IPS-20b (cell line): ENCODE results near the gene HTR5A.

Experiments used
- H3K27ac ChIP-seq: one replicate; pipeline ENCODE4 v1.5.1; 2013; ENCODE audit warnings: low read length
- H3K27me3 ChIP-seq: 2 replicates; pipeline ENCODE4 v1.6.1; 2013; ENCODE audit warnings: mild to moderate bottlenecking, low read length, inconsistent platforms; ENCODE audit not compliant: insufficient read depth
- H3K36me3 ChIP-seq: 2 replicates; pipeline ENCODE4 v1.6.1; 2013; ENCODE audit warnings: low read depth, mild to moderate bottlenecking, inconsistent platforms, low read length, moderate library complexity; ENCODE audit not compliant: insufficient read depth
- H3K4me1 ChIP-seq: 2 replicates; pipeline ENCODE4 v1.6.1; 2013; ENCODE audit warnings: mild to moderate bottlenecking, control low read depth, inconsistent platforms, low read length, moderate library complexity; ENCODE audit not compliant: insufficient read depth
- H3K4me3 ChIP-seq: 2 replicates; pipeline ENCODE4 v1.5.1; 2013; ENCODE audit warnings: mild to moderate bottlenecking, low read length, inconsistent platforms
- H3K9ac ChIP-seq: 2 replicates; pipeline ENCODE4 v1.6.1; 2013; ENCODE audit warnings: low read depth, mild to moderate bottlenecking, inconsistent platforms, low read length, moderate library complexity
- H3K9me3 ChIP-seq: 2 replicates; pipeline ENCODE4 v1.6.1; 2013; ENCODE audit warnings: mild to moderate bottlenecking, low read depth, low read length, inconsistent platforms; ENCODE audit not compliant: insufficient read depth

The HTR5A gene

DNA sequence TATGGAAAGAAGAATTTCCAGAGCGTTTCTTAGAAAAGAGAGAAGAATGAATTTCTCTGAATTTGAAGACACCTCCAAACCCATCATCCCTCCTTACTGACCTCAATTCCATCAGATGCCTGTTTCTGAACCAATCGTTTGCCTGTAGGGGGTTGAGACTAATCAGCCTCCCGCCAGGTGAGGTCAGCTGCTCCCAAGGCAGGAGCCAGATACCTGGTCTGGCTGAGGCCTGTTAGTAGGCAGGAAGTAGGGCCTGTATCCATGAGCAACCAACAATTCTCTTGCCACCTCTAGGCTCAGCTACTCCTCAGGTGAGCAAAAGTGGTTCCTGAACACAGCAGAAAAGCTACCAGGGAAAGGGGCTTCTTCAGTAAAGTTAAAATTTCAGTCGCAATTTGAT lies 50.3 kb downstream of the HTR5A start:
- H3K27me3 ChIP-seq = no peaks in the 10 kb centered on the region

DNA sequence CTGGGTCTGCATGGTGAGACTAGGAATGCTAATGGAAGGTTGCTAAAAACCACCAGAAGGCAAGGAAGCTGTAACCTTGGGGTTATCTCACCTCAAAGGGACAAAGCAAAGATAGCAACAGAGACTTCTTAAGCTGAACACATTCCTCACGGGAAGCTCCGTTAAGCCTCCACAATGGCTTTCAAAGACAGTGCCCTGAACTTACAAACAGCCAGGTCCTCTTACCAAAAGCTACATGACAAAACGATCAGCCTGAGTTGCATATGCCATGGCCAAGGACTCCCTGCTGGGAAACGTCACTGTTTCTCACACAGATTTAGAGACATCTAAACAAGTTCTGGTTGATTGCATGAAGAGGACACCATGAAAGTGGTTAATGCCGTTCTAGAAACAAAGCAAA lies 52.7 kb downstream of the HTR5A start:
- Histone ChIP-seq H3K9me3 (0 out of 2 replicates have a peak, but pooled peaks cover 7% of the 10 kb centered on the region), H3K27ac (no peak overlapping the region), H3K4me3 (no peak overlapping the region), H3K27me3 (no peaks in the 10 kb centered on the region), H3K36me3 (no peaks in the 10 kb centered on the region), H3K4me1 (no peaks in the 10 kb centered on the region), H3K9ac (no peak overlapping the region)

More for the DNA sequence above, 50.3 kb downstream of the HTR5A start:
- Histone ChIP-seq H3K9ac (no peak overlapping the region), H3K27ac (no peak overlapping the region), H3K36me3 (no peaks in the 10 kb centered on the region), H3K4me1 (no peaks in the 10 kb centered on the region), H3K9me3 (0 out of 2 replicates have a peak, but pooled peaks cover 7% of the 10 kb centered on the region), H3K4me3 (no peak overlapping the region)

DNA sequence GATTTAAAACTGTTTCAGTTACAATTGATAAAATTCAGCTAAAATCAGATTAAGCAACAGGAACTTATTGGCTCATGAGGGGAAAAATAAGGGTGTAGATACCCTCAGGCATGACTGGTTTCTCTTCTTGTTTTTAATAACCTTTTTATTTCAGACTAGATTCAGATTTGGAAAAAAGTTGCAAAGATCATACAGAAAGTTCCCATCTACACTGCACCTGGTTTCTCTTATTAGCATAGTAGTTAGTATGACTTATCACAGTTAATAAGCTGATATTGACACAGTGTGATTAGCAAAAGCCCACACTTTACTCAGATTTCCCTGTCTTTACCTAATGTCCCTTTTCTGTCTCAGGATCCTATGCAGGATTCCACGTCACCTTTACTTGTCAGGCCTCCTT lies 53.3 kb downstream of the HTR5A start:
- no peaks in the 10 kb centered on the region for H3K27me3 ChIP-seq
- H3K9ac ChIP-seq = no peak overlapping the region
- 0 out of 2 replicates have a peak, but pooled peaks cover 7% of the 10 kb centered on the region for H3K9me3 ChIP-seq
- no peak overlapping the region for H3K27ac ChIP-seq
- H3K4me1 ChIP-seq = no peaks in the 10 kb centered on the region
- H3K4me3 ChIP-seq = no peak overlapping the region
- H3K36me3 ChIP-seq = no peaks in the 10 kb centered on the region

DNA sequence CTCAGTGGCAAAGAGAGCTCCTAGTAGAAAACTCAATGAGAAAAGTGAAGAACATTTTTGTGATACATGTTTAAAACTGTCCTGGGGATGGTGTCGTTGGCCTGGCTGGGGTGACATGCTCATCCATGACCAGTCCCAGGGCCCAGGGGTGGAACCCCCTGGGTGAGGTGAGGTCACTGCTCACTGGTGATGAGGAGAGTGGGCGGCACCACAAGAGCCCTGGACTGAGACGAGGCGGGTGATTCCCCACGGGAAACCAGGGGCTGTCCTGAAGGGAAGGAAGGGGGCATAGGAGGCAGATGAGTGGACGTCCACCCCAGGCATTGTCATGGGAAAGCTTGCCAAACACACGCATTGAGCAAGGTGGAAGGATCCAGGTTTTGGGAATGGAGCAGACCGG lies 54.6 kb downstream of the HTR5A start:
- Histone ChIP-seq H3K27ac (no peak overlapping the region), H3K4me3 (no peak overlapping the region), H3K4me1 (no peaks in the 10 kb centered on the region), H3K27me3 (no peaks in the 10 kb centered on the region), H3K36me3 (no peaks in the 10 kb centered on the region), H3K9ac (no peak overlapping the region), H3K9me3 (0 out of 2 replicates have a peak, but pooled peaks cover 7% of the 10 kb centered on the region)

DNA sequence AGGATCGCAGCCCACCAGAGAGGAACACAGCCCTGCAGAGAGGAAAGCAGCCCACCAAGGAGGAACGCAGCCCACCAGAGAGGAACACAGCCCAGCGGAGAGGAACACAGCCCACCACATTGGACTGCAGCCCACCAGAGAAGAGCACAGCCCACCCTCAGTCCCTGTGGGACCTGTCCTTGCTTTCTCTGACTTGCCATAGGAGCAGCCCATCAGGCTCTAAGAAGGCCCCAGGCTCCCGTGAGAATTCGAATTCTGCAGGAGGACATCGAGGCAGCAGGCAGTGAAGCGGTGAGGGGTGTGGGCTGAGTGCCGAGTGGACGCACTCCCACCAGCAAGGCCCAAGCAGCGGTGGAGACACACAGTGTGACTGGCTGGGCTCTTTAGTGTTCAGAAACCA lies 59.1 kb downstream of the HTR5A start:
- no peaks in the 10 kb centered on the region for H3K36me3 ChIP-seq
- no peaks in the 10 kb centered on the region for H3K4me1 ChIP-seq
- no peak overlapping the region for H3K27ac ChIP-seq
- H3K4me3 ChIP-seq = no peak overlapping the region
- H3K27me3 ChIP-seq = no peaks in the 10 kb centered on the region
- H3K9ac ChIP-seq = no peak overlapping the region
- no peaks in the 10 kb centered on the region for H3K9me3 ChIP-seq

DNA sequence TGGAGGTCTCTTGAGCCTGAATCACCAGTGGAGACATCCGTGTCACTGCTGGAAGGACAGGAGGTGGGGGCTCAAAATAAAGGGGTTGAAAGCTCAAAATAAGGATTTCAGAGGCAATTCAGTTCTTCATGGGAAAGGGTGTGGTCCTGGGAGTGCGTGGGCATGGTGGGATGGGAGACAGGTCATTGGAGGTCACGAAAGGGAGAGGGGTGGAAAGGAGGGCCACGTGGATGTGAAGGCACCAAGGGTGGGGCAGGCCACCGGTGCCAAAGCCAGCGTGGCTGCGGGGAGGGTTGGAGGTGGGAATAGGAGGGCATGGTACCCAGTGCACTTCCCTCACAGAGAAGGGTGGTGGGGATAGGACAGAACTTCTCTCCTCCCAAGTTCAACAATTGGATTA lies 59.7 kb downstream of the HTR5A start:
- Histone ChIP-seq H3K36me3 (no peaks in the 10 kb centered on the region), H3K27ac (no peak overlapping the region), H3K9me3 (no peaks in the 10 kb centered on the region), H3K4me1 (no peaks in the 10 kb centered on the region), H3K9ac (no peak overlapping the region), H3K27me3 (no peaks in the 10 kb centered on the region), H3K4me3 (no peak overlapping the region)

DNA sequence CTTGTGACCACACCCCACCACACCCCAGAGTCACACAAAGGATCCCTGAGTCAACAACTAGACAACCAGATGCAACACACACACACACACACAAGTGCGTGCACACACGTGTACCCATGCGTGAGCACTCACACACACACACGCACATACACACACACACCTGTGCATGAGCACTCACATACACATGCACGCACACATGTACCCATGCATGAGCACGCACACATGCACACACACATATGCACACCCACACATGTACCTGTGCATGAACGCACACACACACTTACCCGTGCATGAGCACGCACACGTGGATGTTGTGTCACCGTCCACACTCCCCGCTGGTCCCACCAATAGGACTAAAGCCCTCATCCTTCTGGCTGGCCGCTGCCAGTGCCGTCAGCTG lies 60.4 kb downstream of the HTR5A start:
- H3K4me3 ChIP-seq = no peak overlapping the region
- H3K4me1 ChIP-seq = no peaks in the 10 kb centered on the region
- H3K27me3 ChIP-seq = no peaks in the 10 kb centered on the region
- H3K9ac ChIP-seq = no peak overlapping the region
- no peaks in the 10 kb centered on the region for H3K36me3 ChIP-seq
- no peak overlapping the region for H3K27ac ChIP-seq
- H3K9me3 ChIP-seq = no peaks in the 10 kb centered on the region

DNA sequence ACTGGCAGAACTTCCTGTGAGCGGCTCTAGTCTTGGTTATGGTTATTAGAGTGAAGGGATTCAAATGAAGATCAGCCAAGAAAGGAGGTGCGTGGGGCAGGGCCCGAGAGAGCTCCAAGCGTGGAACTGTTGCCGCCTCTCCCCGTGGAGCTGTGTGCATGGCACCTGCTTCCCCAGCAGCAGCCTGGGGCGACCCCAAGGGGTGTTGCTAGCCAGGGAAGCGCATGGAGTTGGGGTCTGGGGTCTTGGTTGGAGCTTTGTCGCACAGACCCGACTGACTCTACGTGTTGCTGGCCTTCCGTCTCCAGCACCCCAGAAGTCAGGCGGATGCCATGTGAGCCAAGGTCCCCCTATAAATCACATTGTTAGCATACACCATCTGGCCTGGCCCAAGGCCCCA lies 61.0 kb downstream of the HTR5A start:
- no peak overlapping the region for H3K9ac ChIP-seq
- H3K27me3 ChIP-seq = no peaks in the 10 kb centered on the region
- no peaks in the 10 kb centered on the region for H3K36me3 ChIP-seq
- no peaks in the 10 kb centered on the region for H3K4me1 ChIP-seq
- H3K4me3 ChIP-seq = no peak overlapping the region
- no peak overlapping the region for H3K27ac ChIP-seq
- no peaks in the 10 kb centered on the region for H3K9me3 ChIP-seq

DNA sequence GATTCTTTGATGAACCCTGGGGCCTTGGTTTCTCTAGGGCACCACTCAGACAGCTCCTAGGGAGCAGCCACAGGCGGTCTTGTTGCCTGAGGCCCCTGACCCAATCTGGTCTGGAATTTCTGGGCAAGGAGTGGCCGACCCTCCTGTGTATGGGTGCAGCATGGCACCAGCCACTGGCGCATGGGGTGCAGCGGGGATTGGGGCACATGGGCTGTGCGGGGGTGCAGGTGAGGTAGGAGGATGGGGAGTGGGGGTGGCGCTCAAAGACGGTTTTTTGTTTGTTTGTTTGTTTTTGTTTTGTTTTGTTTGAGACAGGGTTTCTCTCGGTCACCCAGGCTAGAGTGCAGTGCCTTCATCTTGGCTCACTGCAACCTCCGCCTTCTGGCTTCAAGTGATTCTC lies 62.3 kb downstream of the HTR5A start:
- H3K27me3 ChIP-seq = no peaks in the 10 kb centered on the region

DNA sequence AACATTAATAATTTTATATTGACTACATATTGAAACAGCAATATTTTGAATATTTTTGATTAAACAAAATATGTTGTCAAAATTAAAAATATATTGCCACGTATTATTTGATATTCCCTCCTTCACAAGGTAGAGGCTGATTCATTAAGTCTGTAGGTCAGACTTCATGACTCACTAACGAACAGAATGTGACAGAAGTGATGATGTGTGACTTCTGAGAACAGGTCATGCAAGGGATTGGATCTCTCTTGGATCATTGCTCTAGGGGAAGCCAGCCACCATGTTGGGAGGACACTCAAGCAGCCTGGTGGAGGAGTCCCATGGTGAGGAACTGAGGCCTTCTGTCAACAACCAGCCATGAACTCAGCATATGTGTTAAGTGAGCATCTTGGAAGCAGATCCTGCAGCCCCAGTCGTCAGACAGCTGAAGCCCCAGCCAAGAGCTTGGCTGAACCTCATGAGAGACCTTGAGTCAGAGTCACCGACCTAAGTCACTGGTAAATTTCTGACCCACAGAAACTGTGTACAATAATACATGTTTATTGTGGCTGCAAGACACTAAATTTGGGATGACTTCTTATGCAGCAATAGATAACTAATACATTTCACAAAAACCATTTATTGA lies 66.6 kb downstream of the HTR5A start:
- Histone ChIP-seq H3K27me3 (no peaks in the 10 kb centered on the region), H3K27ac (no peak overlapping the region)

More for the DNA sequence above, 62.3 kb downstream of the HTR5A start:
- no peak overlapping the region for H3K9ac ChIP-seq
- H3K4me3 ChIP-seq = no peak overlapping the region
- no peak overlapping the region for H3K27ac ChIP-seq
- H3K9me3 ChIP-seq = no peaks in the 10 kb centered on the region
- no peaks in the 10 kb centered on the region for H3K4me1 ChIP-seq
- H3K36me3 ChIP-seq = no peaks in the 10 kb centered on the region

More for the DNA sequence above, 66.6 kb downstream of the HTR5A start:
- Histone ChIP-seq H3K4me1 (no peaks in the 10 kb centered on the region), H3K4me3 (no peak overlapping the region), H3K36me3 (no peaks in the 10 kb centered on the region), H3K9ac (no peak overlapping the region), H3K9me3 (no peaks in the 10 kb centered on the region)
